ENCODE data around the gene GOLGA6C.
"Not testable (repeated sequence)": the region's sequence is repeated elsewhere in the genome, so short reads cannot be mapped to it uniquely, and the experiment has no call there.

The GOLGA6C gene

GRCh38 chr15:75313116-75313845 lies 55.1 kb downstream of the GOLGA6C start:
- no peaks in the 10 kb centered on the region for H3K4me1 ChIP-seq (ENCODE audit: control insufficient read depth, insufficient read depth, low read length)
- no peaks in the 10 kb centered on the region for H3K36me3 ChIP-seq (ENCODE audit: control insufficient read depth, insufficient read depth, low read length)
- 92 to 93% methylated on average over 13 of the region's 13 CpGs for WGBS, 2 experiments
- no peak overlapping the region for H3K4me3 ChIP-seq (ENCODE audit: insufficient read depth, low read depth, low read length)
- no peaks in the 10 kb centered on the region for H3K9me3 ChIP-seq (ENCODE audit: control insufficient read depth, low read length)
- peaks cover 2% of the 10 kb centered on the region for H3K27me3 ChIP-seq (ENCODE audit: control insufficient read depth, insufficient read depth, low read length, poor library complexity, severe bottlenecking)
- no peak overlapping the region for H3K27ac ChIP-seq (ENCODE audit: insufficient read depth, low read depth, low read length, poor library complexity, severe bottlenecking)

DNA sequence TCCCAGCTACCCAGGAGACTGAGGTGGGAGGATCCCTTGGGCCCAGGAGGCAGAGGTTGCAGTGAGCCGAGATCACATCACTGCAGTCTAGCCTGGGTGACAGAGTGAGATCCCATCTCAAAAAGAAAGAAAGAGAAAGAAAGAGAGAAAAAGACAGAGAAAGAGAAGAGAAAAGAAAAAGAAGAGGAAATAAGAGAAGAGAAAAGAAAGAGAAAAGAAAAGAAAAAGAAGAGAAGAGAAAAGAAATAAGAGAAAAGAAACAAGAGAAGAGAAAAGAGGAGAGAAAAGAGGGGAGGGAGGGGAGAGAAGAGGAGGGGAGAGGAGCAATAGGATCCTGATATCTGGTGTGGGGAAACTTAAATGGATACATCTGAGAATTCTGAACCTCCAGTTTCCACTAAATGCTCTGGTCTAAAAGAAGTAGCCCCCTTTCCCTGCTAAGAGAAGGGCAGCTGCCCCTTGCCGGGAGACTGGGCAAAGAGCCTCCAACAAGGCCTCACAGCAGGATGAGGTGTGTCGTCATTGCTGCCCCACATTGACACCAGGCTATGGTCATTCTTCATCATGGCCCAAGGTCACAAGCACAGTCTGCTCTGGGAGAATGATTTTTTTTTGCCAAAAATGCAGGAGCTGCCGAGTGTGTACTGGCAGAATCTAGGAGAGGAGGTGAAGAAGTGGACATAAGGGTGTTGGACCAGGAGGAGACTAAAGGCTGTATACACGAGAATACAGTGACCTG lies 56.6 kb downstream of the GOLGA6C start:
- WGBS, 2 experiments = 86 to 87% methylated on average over 5 of the region's 5 CpGs
- Histone ChIP-seq H3K4me3 (ENCODE audit: insufficient read depth, low read depth, low read length) (no peak overlapping the region), H3K9me3 (ENCODE audit: control insufficient read depth, low read length) (no peaks in the 10 kb centered on the region), H3K27me3 (ENCODE audit: control insufficient read depth, insufficient read depth, low read length, poor library complexity, severe bottlenecking) (no peaks in the 10 kb centered on the region), H3K4me1 (ENCODE audit: control insufficient read depth, insufficient read depth, low read length) (no peaks in the 10 kb centered on the region), H3K36me3 (ENCODE audit: control insufficient read depth, insufficient read depth, low read length) (no peaks in the 10 kb centered on the region), H3K27ac (ENCODE audit: insufficient read depth, low read depth, low read length, poor library complexity, severe bottlenecking) (no peak overlapping the region)

DNA sequence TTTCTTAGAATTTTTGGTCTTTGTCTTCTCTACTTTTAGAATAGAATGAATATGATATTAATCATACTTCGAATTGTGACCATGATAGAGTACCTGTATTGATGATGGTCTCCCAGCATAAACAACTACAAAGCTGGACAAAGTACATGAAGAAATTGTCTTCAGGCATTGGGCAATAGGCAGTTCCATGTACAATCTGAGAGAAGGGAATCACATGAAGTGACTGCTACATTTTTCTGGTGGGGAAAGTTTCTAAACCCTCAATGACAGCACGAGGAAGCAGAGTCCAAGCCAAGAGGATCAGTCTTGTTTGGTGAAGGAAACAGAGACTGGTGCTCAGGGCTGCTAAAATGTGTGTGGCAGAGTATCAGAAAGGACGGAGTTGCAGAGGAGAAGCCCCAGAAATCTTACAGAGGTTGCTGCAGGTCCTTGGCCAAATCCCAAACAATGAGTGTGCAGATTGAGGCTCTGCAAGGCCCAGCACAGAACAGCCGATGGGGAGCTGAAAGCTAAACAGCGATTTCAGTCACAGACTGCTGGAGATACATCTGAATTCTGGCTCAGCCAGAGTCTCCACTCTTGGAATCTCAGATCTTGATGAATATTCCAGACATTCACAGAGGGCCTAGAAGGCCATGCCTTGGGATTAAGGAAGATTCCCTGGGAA lies 61.2 kb downstream of the GOLGA6C start:
- WGBS, 2 experiments = 86 to 92% methylated on average over 5 of the region's 5 CpGs
- not testable (repeated sequence) for H3K4me3 ChIP-seq (ENCODE audit: insufficient read depth, low read depth, low read length); H3K4me1 ChIP-seq (ENCODE audit: control insufficient read depth, insufficient read depth, low read length); H3K9me3 ChIP-seq (ENCODE audit: control insufficient read depth, low read length); H3K36me3 ChIP-seq (ENCODE audit: control insufficient read depth, insufficient read depth, low read length); H3K27me3 ChIP-seq (ENCODE audit: control insufficient read depth, insufficient read depth, low read length, poor library complexity, severe bottlenecking); H3K27ac ChIP-seq (ENCODE audit: insufficient read depth, low read depth, low read length, poor library complexity, severe bottlenecking)

Data from ectodermal cell (in vitro differentiated cells).